Fibroblast of pulmonary artery (primary cell): ENCODE data around the gene ABCC2.

Experiments
- DNase-seq: peaks from one replicate; pipeline ENCODE4 v3.0.0-alpha.2; 2010; ENCODE audit warnings: low read depth
- H3K4me3 ChIP-seq: replicated peaks from 2 replicates; pipeline ENCODE4 v1.5.1; 2011; ENCODE audit warnings: low read depth, mild to moderate bottlenecking, control low read depth, low read length, moderate library complexity
- TF ChIP-seq, protein P1 (sequence below): IDR thresholded peaks from 2 replicates; pipeline ENCODE4 v1.5.1; 2011; ENCODE audit warnings: mild to moderate bottlenecking, control low read depth, low read length, inconsistent platforms; ENCODE audit errors: missing control alignments

The ABCC2 gene

DNA sequence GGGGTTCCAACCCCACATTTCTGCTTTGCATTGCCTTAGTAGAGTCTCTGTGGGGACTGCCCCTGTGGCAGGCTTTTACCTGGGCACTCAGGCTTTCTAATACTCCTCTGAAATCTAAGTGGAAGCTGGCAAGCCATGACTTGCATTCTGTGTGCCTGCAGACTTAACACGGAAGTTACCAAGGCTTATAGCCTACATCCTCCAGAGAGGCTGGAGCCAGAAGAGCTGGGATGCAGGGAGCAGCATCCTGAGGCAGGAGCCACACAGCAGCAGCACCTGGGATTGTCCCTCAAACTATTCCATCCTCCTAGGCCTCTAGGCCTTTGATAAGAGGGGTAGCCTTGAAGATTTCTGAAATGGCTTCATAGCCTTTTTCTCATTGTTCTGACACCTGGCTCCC lies 22.1 kb upstream of the ABCC2 start:
- DNase-seq = no peak
- no peak overlapping the region for H3K4me3 ChIP-seq
- TF ChIP-seq, protein P1, sequence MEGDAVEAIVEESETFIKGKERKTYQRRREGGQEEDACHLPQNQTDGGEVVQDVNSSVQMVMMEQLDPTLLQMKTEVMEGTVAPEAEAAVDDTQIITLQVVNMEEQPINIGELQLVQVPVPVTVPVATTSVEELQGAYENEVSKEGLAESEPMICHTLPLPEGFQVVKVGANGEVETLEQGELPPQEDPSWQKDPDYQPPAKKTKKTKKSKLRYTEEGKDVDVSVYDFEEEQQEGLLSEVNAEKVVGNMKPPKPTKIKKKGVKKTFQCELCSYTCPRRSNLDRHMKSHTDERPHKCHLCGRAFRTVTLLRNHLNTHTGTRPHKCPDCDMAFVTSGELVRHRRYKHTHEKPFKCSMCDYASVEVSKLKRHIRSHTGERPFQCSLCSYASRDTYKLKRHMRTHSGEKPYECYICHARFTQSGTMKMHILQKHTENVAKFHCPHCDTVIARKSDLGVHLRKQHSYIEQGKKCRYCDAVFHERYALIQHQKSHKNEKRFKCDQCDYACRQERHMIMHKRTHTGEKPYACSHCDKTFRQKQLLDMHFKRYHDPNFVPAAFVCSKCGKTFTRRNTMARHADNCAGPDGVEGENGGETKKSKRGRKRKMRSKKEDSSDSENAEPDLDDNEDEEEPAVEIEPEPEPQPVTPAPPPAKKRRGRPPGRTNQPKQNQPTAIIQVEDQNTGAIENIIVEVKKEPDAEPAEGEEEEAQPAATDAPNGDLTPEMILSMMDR = no peak

DNA sequence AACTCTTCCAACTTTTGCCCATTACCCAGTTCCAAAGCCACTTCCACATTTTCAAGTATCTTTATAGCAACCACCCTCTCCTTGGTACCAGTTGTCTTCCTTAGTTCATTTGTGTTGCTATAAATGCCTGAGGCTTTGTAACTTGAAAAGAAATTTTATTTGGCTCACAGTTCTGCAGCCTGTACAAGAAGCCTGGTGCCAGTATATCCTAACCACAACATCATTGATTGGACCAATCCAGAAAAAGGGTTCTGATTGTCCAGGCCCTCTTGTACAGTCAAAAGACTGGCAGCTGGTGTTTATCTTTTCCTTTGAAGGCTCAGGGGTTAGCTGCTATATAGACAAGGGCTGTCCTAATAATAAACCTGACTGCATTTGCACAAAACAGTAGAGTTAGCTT lies 21.1 kb upstream of the ABCC2 start:
- DNase-seq = no peak
- TF ChIP-seq, protein P1 = no peak
- no peak overlapping the region for H3K4me3 ChIP-seq

DNA sequence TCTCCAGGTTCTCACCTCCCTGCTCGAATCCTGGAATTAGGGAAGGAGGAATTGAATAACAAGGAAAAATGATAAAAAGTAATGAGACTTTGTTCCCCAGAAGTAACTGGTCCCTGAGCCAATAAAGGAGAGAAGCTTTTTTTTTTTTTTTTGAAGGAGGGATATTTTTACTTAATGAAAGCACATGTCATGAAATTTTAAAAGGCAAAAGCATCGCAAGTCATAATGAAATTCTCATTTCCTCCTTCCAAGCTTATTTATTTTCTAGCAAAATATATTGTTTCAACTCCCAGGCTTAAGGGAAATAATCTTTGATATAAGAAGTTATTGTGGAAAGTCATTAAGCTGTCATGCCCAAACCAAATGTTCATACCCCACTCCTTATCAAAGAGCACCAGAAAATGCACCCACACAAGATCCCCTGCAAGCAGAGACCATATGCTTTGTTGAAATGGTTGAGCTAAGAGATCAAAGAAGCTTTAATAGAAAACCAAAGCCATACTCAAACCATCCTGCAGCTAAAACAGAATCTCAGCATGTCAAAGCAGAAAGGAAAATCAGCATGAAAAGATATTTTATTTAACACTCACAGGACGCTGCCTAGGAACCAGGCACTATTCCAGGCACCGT lies 16.7 kb upstream of the ABCC2 start:
- TF ChIP-seq, protein P1 = no peak
- DNase-seq = no peak
- no peak overlapping the region for H3K4me3 ChIP-seq

DNA sequence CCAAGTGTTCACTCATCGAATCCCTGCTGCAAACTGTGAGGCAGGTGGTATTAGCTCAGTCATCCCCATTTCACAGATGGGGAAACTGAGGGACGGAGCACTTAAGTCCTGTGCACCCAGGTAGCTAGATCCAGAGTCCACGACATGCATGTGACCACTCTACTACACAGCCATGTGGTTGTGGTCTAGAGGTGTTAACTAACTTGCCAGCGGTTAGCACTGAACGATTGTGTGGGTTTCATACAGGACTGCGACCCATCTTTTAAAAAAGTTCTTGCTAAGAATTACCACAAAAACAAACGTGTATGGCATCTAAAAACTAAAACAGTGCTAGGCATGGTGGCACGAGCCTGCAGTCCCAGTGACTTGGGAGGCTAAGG lies 16.1 kb upstream of the ABCC2 start:
- no peak overlapping the region for H3K4me3 ChIP-seq
- no peak for DNase-seq
- TF ChIP-seq, protein P1 = no peak

DNA sequence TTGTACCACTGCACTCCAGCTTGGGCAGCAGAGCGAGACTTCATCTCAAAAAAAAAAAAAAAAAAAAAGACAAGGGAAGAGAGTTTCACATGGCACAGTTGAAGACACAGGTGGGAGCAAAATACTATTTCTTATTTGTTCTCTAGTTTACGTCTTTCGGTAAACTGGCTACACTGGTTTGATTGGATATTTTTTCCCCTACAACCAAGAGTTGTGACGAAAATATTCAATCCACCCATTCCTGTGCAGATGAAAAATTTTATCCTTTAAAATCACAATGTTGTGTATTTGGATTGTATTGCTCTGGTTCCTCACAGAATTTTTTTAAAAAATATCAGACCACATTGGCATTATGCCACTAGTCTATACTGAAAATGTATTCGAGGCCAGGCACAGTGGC lies 14.5 kb upstream of the ABCC2 start:
- H3K4me3 ChIP-seq = no peak overlapping the region
- TF ChIP-seq, protein P1 = no peak
- DNase-seq = no peak

DNA sequence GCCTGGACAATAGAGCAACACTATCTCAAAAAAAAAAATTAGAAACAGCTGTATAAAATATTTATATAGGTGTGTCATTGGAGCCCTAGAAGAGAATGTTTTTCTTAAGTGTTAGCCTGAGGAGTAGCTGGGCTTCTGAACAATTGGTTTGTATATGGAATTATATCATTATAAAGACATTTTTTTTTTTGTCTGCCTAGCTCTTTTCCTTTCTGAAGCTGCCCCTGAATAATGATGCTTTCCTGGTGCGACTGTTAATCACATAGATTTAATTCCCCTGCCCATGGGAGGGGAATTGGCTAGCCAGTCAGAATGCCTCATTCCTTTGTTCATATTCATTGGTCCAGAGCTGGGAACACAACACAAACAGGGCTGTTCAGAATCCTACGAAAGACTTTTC lies 13.9 kb upstream of the ABCC2 start:
- no peak overlapping the region for H3K4me3 ChIP-seq
- no peak for DNase-seq
- TF ChIP-seq, protein P1 = no peak

DNA sequence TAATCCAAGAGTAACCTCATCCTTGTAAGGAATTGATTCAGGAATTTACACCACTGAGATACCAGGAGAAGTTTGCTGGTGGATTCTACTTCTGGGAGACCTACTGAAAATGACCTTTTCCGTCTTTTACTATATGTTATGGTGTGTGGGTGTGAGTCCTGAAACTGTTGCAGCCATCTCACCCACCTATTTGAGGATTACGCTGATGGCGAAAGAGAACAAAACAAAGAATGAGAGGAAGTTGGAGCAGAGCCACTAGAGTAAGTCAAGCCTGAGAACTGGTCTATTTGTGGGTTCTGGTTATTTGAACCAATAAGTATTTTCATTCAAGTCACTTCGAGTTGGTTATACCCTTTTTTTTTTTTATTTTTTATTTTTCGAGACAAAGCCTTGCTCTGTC lies 12.7 kb upstream of the ABCC2 start:
- no peak overlapping the region for H3K4me3 ChIP-seq
- TF ChIP-seq, protein P1 = no peak
- DNase-seq = no peak
